Peyer's patch (tissue), 4 donors: ENCODE results near the gene SPINT1.

Source experiments
- POLR2A ChIP-seq, 2 donors: fragments of 450-650 bp; IDR thresholded peaks; one replicate each; pipeline ENCODE4 v1.5.1; 2017; ENCODE audit warnings: antibody characterized with exemption in 2 of 2, mild to moderate bottlenecking in 2 of 2, moderate library complexity in 2 of 2
- TF ChIP-seq, protein P1 (sequence below), 6 experiments: fragments of 450-650 bp in 4 of 6; fragments of 200-600 bp in 2 of 6; sonication (generic) in 1 of 6; IDR thresholded peaks; one replicate each; pipeline ENCODE4 v1.5.1; 2017 to 2019; ENCODE audit warnings: antibody characterized with exemption in 6 of 6, mild to moderate bottlenecking in 3 of 6, moderate library complexity in 1 of 6

DNA sequence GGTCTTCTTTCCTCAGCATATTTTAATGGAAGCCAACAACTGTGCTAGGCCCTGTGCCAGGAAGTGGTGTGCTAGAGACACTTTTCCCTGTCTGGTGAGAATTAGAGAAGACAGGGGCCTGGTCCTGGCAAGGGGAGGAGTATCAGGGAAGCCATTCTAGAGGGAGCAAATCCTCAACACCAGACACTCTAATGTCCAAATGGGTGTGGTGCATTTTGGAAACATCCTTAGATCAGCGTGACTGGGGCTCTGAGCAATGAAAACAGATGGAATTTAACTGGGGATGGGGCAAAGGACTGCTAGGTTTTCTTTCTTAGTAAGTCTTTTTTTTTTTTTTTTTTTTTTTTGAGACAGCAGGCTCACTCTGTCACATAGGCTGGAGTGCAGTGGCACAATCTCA, 42.7 kb downstream of the SPINT1 start:
- TF ChIP-seq, protein P1, sequence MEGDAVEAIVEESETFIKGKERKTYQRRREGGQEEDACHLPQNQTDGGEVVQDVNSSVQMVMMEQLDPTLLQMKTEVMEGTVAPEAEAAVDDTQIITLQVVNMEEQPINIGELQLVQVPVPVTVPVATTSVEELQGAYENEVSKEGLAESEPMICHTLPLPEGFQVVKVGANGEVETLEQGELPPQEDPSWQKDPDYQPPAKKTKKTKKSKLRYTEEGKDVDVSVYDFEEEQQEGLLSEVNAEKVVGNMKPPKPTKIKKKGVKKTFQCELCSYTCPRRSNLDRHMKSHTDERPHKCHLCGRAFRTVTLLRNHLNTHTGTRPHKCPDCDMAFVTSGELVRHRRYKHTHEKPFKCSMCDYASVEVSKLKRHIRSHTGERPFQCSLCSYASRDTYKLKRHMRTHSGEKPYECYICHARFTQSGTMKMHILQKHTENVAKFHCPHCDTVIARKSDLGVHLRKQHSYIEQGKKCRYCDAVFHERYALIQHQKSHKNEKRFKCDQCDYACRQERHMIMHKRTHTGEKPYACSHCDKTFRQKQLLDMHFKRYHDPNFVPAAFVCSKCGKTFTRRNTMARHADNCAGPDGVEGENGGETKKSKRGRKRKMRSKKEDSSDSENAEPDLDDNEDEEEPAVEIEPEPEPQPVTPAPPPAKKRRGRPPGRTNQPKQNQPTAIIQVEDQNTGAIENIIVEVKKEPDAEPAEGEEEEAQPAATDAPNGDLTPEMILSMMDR (IDR thresholded peaks at IDR 0.05), result no peak
- TF ChIP-seq POLR2A (IDR thresholded peaks at IDR 0.05), result no peak
